ENCODE data around the gene DCBLD1.

- no peak for TF ChIP-seq POLR2A (IDR thresholded peaks at IDR 0.05; ENCODE audit: low read depth, low read length)
- TF ChIP-seq, protein P1, sequence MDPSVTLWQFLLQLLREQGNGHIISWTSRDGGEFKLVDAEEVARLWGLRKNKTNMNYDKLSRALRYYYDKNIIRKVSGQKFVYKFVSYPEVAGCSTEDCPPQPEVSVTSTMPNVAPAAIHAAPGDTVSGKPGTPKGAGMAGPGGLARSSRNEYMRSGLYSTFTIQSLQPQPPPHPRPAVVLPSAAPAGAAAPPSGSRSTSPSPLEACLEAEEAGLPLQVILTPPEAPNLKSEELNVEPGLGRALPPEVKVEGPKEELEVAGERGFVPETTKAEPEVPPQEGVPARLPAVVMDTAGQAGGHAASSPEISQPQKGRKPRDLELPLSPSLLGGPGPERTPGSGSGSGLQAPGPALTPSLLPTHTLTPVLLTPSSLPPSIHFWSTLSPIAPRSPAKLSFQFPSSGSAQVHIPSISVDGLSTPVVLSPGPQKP (IDR thresholded peaks at IDR 0.05; ENCODE audit: borderline replicate concordance, low read depth, low read length), result no peak
- no peak for TF ChIP-seq CTCF (conservative IDR thresholded peaks at IDR 0.05; ENCODE audit: low read depth, low read length)
- TF ChIP-seq MXI1 (IDR thresholded peaks at IDR 0.05; ENCODE audit: borderline replicate concordance, low read depth, low read length), result no peak
- no peak for TF ChIP-seq RAD21 (IDR thresholded peaks at IDR 0.05; ENCODE audit: low read length)
- no peak for TF ChIP-seq MAZ (IDR thresholded peaks at IDR 0.05; ENCODE audit: borderline replicate concordance, low read depth, low read length)
- no peak for TF ChIP-seq MAFK (IDR thresholded peaks at IDR 0.05; ENCODE audit: low read depth, low read length)
- no peak for TF ChIP-seq SMC3 (IDR thresholded peaks at IDR 0.05; ENCODE audit: low read depth, low read length)
- no peak for TF ChIP-seq FOS (IDR thresholded peaks at IDR 0.05; ENCODE audit: low read depth, low read length)
- TF ChIP-seq BHLHE40 (IDR thresholded peaks at IDR 0.05; ENCODE audit: low read depth, low read length), result no peak
- TF ChIP-seq CEBPB (IDR thresholded peaks at IDR 0.05; ENCODE audit: low read depth, low read length), result no peak
Measured at GRCh38 chr6:117512987-117513573, 30.6 kb downstream of the DCBLD1 start.
